Measurements from ENCODE around the gene GNPDA1.

GNPDA1 gene

DNA sequence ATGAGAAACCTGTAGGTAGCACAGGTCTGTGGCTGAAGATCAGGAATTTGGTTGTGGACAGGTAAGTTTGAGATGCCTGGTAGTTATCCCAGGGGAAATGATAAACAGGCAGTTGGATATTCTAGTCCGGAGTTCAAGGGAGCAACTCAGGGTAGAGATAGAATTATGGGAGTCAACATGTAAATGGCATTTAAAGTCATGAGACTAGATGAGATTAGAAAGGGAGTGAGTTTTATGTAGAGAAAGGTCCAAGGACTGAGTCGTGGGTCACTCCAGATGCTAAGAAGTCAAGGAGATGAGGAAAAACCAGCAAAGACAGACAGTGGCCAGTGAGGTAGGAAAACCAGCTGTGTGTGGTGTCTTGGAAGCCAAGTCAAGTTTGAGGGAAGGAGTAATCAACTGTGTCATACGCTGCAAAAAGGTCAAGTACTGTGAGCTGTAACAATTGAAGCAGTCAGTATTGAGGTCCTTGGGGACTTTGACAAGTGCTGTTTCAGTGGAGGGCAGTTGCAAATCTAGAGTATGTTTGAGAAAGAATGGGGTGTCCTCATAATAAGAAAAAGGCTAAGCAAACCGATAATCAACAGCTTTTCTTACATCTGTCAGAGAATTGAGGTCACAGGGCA lies 18.2 kb downstream of the GNPDA1 start:
- no peak for ATAC-seq (replicated peaks)
- Mint-ChIP-seq H3K27me3 (no peaks in the 10 kb centered on the region), H3K36me3 (peaks cover 40 to 60% of the 10 kb centered on the region in 2 donors), H3K27ac (no peak overlapping the region), H3K4me1 (peaks cover 9 to 14% of the 10 kb centered on the region in 2 donors), H3K9me3 (no peaks in the 10 kb centered on the region), H3K4me3 (no peak overlapping the region)
- no peak for DNase-seq

DNA sequence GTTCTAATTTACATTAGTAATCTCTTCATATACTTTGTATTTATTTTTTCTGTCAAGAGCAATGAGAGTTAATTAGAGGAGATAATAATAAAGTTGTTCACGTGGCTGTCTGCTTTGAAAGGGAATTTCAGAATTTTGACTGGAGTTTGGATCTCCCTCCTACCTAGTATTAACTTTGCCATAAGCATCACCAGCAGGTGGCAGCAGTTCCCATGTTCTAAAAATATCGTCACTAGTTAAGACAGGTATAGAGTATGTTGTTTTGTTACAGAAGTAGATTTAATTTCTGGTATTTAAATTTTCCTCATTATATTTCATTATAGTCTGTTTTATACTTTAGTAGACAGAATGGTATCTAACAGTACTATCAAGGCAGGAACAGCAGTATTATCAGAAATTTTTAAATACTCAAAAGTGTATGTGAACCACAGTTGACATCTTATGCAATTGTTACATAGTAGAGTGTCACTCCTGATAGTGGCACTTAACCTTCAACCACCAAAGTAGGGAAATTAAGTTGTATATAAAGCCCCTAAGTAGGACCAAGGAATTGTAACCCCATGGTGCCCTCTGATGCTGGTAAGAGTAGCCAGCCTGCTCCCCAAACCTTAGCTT lies 20.4 kb downstream of the GNPDA1 start:
- DNase-seq (peak; percentile 35), ATAC-seq (replicated peaks) (peak; percentile 65 to 68)
- H3K4me1 Mint-ChIP-seq, result peaks cover 9 to 14% of the 10 kb centered on the region in 2 donors
- peaks cover 32 to 47% of the 10 kb centered on the region in 2 donors for H3K36me3 Mint-ChIP-seq
- no peaks in the 10 kb centered on the region for H3K27me3 Mint-ChIP-seq
- H3K9me3 Mint-ChIP-seq, result no peaks in the 10 kb centered on the region
- no peak overlapping the region for H3K27ac Mint-ChIP-seq
- no peak overlapping the region for H3K4me3 Mint-ChIP-seq

DNA sequence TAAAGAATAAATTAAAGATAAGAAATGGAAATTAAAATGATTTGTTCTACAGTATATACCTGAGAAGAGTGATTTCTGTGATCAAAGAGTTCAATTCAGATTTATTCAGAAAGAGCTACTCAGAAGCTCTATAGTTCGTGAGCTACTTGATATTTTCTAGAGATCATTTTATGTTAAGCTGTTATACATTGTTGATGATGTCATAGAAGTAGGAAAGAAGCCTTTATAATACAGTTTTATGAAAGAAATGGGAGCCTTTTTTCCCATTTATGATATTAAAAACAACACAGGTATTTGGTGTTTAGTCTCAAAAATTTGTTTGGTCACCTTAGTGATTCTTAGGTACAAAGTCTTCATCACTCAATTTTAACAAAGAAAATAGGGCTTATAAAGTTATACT lies 23.1 kb downstream of the GNPDA1 start:
- Mint-ChIP-seq H3K27me3 (no peaks in the 10 kb centered on the region), H3K4me3 (no peak overlapping the region), H3K4me1 (peaks cover 5 to 11% of the 10 kb centered on the region in 2 donors), H3K9me3 (no peaks in the 10 kb centered on the region), H3K36me3 (peaks cover 36 to 46% of the 10 kb centered on the region in 2 donors), H3K27ac (no peak overlapping the region)
- DNase-seq (no peak), ATAC-seq (replicated peaks) (no peak)

DNA sequence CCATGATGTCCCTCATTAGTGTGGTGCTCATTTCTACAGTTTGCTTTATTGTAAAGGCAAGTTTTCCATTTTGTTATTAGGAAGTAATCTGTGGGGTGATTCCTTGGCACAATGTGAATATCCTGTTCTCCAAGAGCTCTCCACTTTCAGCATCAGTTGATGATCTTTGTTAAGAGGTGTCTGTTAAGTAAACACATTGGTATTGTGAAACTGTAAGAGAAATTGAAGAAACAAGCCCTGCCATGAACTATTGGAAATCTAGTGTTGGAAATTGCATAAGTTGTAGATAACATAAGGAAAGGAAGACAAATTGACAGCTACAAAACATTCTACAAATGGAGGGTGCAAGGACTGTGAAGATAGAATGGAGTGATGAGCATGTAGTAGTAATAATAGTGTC lies 26.8 kb downstream of the GNPDA1 start:
- H3K9me3 Mint-ChIP-seq, result no peaks in the 10 kb centered on the region
- no peaks in the 10 kb centered on the region for H3K27me3 Mint-ChIP-seq
- no peak overlapping the region for H3K4me3 Mint-ChIP-seq
- peak overlapping the region; percentile 11 for H3K27ac Mint-ChIP-seq
- ATAC-seq (replicated peaks), result no peak
- H3K36me3 Mint-ChIP-seq, result peaks cover 34 to 37% of the 10 kb centered on the region in 2 donors
- no peak for DNase-seq
- H3K4me1 Mint-ChIP-seq, result no peaks in the 10 kb centered on the region

DNA sequence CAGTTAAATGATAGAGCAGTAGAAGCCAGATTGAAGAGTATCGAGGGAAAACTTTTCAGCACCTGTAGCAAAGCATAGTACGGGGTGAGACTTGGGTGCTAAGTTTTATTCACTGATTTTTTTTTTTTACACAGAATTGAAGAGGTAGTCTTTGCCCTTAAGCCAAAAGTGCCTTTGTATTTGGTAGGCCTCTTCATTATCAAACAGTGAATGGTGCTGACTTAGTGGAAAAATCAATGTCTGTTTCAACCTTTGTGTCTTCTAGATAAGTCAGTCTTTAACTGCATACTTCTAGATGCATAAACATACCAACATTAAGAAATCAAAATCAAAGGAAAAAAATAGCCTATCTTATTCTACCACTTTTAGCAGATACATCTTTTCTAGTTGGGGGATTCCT lies 30.2 kb downstream of the GNPDA1 start:
- H3K27me3 Mint-ChIP-seq, result no peaks in the 10 kb centered on the region
- no peaks in the 10 kb centered on the region for H3K4me1 Mint-ChIP-seq
- ATAC-seq (replicated peaks) (no peak), DNase-seq (no peak)
- H3K9me3 Mint-ChIP-seq, result no peaks in the 10 kb centered on the region
- H3K27ac Mint-ChIP-seq, result no peak overlapping the region
- H3K36me3 Mint-ChIP-seq, result peaks cover 44 to 55% of the 10 kb centered on the region in 2 donors
- H3K4me3 Mint-ChIP-seq, result no peak overlapping the region

DNA sequence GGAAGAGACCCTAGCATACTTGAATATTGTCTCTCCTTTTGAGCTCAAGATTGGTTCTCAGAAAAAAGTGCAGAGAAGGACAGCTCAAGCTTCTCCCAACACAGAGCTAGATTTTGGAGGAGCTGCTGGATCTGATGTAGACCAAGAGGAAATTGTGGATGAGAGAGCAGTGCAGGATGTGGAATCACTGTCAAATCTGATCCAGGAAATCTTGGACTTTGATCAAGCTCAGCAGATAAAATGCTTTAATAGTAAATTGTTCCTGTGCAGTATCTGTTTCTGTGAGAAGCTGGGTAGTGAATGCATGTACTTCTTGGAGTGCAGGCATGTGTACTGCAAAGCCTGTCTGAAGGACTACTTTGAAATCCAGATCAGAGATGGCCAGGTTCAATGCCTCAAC lies 34.4 kb downstream of the GNPDA1 start:
- DNase-seq (no peak), ATAC-seq (replicated peaks) (no peak)
- Mint-ChIP-seq H3K27me3 (no peaks in the 10 kb centered on the region), H3K27ac (no peak overlapping the region), H3K36me3 (peaks cover 34 to 58% of the 10 kb centered on the region in 2 donors), H3K4me3 (no peak overlapping the region), H3K9me3 (no peaks in the 10 kb centered on the region), H3K4me1 (peaks cover 0 to 2% of the 10 kb centered on the region in 2 donors)

DNA sequence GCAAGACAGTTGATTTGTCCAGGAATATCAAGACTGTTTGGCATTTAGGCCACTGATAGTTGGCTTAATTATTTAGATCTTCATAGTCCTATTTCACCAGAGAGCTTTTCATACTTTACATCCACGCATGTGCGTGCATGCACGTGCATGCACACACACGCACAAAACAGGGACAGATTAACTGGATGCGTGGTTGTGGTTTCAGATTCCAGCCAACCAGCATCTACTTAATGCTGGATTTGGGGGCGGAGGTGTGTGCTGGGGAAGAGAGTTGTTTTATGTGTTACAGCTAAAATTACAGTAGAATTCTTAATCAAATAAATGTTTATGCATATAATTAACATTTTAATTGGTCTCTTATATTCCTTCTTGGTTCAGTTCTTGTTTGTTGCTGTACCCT lies 36.7 kb downstream of the GNPDA1 start:
- no peak for DNase-seq
- Mint-ChIP-seq H3K4me1 (peaks cover 2 to 6% of the 10 kb centered on the region in 2 donors), H3K9me3 (no peaks in the 10 kb centered on the region), H3K36me3 (peaks cover 28 to 44% of the 10 kb centered on the region in 2 donors), H3K27ac (no peak overlapping the region), H3K4me3 (no peak overlapping the region), H3K27me3 (no peaks in the 10 kb centered on the region)
- ATAC-seq (replicated peaks), result no peak

DNA sequence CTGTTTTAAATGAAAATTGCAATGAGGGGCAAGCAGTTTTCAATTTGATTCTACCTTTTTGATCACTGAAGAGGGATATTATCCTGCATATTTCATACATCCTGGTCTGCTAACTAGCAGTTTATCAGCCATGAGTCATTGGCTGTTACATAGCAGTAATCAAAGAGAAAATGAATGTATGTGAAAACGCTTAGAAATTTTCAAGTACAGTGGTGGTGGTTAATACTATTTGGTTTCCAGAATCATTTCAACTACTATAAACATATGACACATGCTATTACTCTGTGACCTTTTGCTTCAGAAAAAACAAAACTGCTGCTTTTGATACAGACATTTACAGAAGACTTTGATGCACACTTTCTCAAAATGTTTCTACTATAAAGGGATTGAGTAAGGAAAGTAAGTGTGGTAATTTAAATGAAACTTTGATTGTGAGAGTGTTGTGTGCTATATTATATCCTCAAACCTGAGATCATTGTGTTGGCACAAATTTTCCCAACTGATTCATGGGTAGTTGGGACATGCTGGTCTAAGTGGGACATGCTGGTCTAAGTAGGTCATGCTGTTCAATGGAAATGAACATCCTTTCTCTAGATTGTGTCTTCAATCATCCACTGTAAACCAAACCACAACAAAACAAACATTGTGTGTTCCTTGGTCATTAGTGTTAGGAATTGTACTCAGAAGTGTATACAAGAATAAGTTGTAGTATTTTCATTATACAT lies 38.8 kb downstream of the GNPDA1 start:
- no peaks in the 10 kb centered on the region for H3K9me3 Mint-ChIP-seq
- no peak for DNase-seq
- H3K27ac Mint-ChIP-seq, result no peak overlapping the region
- H3K4me3 Mint-ChIP-seq, result no peak overlapping the region
- H3K4me1 Mint-ChIP-seq, result peaks cover 11 to 21% of the 10 kb centered on the region in 2 donors
- H3K27me3 Mint-ChIP-seq, result no peaks in the 10 kb centered on the region
- peaks cover 18 to 33% of the 10 kb centered on the region in 2 donors for H3K36me3 Mint-ChIP-seq
- no peak for ATAC-seq (replicated peaks)

DNA sequence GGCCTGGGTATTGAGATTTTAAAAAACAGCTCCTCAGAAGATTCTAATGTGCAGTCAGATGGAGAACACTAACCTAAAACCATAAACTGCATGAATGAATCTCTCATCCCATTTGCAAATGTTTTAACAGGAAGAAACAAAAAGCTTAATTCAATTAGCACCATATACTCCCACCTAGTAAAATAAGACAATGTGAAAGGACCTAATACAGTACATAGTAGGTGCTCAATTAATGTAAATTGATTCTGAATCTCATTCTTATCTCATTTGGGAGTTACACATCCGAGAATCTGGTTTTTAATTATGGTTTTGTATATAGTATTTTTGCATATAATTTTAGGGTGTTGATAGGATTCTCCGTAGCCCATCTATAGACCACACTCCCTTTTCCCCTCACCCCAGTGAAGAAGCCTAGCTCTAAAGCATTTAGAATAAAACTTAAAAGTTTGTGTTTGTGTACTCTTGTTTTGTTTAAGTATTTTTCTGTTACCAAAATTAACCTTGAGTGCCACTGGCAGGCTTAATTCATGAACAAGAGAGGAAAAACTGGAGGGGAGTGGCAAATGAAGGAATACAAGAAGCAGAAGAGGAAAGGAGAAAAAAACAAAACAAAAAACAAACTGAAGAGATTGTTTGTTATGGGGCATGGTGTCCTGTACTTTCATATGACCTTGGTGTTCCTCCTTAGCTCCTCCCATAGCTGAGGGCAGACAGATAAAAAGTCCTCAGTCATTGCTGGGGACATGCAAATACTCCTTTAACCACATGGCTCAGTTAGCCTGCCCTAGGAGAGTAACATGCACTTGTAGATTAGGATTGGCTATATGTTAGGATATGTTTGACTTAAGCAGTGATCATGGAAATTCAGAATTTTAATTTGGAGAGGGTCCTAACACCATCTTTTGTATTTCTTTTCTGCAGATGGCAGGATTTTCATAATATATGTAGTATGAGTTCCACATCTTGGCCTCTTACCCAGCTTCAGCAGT lies 42.8 kb downstream of the GNPDA1 start:
- H3K27ac Mint-ChIP-seq, result peak overlapping the region; percentile 98
- H3K36me3 Mint-ChIP-seq, result peaks cover 2 to 15% of the 10 kb centered on the region in 2 donors
- no peaks in the 10 kb centered on the region for H3K9me3 Mint-ChIP-seq
- peak overlapping the region; percentile 87 to 97 for H3K4me3 Mint-ChIP-seq
- H3K4me1 Mint-ChIP-seq, result peaks cover 24 to 43% of the 10 kb centered on the region in 2 donors
- no peaks in the 10 kb centered on the region for H3K27me3 Mint-ChIP-seq
- ATAC-seq (replicated peaks) (peak; percentile 28 to 33), DNase-seq (no peak)

DNA sequence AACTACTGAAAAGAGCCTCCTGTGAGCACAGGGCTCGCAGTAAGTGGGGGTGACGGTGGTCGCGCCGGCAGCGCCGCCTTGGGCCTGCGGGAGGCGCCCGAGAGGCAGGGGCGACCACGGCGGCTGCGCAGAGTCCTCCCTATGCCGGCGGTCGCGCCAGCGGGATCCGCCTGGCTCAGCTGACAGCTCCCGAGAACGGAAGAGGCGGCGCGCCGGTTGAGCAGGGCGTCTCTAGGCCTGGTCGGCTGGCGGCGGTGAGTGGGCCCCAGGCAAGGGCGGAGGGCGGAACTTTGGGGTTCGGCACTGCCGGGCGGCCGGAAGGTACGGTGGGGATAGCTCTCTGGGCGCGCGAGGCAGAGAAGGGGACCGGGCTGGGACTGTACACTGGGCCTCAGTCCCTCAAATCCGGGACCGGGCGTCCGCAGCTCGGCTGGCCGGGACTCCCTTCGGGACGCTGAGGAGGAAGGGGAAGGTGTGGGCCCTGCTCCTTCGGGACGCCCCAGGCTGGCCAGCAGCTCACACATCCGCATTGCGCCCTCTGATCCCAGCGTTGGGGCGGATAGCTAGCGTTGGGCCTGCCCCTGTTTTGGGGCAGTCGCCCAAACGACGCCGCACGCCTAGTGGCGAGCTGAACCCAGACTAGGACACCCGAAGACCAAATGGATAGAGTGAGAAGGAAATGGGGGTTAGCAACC lies 43.8 kb downstream of the GNPDA1 start, which contains the start of gene RNF14:
Gene RNF14 (plus strand): TSS at position 192 of the 695 bp plus-strand sequence. CDS start 4,484 bp downstream, outside the sequence.
- no peaks in the 10 kb centered on the region for H3K9me3 Mint-ChIP-seq
- no peaks in the 10 kb centered on the region for H3K27me3 Mint-ChIP-seq
- H3K4me3 Mint-ChIP-seq, result peak within 1 kb of the TSS; percentile 87 to 97
- DNase-seq (peak; percentile 94), ATAC-seq (replicated peaks) (peak; percentile 92 to 95)
- peak within 1 kb of the TSS; percentile 98 for H3K27ac Mint-ChIP-seq
- peaks cover 24 to 43% of the 10 kb centered on the region in 2 donors for H3K4me1 Mint-ChIP-seq
- peaks cover 2 to 7% of the 10 kb centered on the region in 2 donors for H3K36me3 Mint-ChIP-seq

DNA sequence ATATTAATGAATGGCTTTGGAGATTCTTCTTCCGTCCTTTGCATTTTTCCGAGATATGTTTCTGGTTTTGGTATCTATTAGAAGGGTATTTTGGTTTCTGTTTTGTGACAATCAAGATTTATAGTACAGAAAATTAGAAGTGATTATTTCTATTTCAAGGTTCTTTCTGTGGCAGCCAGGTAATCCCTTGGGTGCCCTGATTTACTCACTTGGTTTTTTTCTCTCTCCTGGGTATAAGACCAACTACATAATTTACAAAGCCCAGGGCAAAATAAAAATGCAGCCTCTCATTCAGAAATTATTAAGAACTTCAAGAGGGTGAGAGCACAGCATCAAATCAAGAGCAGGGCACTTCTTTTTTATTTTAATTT lies 45.9 kb downstream of the GNPDA1 start:
- H3K9me3 Mint-ChIP-seq, result no peaks in the 10 kb centered on the region

DNA sequence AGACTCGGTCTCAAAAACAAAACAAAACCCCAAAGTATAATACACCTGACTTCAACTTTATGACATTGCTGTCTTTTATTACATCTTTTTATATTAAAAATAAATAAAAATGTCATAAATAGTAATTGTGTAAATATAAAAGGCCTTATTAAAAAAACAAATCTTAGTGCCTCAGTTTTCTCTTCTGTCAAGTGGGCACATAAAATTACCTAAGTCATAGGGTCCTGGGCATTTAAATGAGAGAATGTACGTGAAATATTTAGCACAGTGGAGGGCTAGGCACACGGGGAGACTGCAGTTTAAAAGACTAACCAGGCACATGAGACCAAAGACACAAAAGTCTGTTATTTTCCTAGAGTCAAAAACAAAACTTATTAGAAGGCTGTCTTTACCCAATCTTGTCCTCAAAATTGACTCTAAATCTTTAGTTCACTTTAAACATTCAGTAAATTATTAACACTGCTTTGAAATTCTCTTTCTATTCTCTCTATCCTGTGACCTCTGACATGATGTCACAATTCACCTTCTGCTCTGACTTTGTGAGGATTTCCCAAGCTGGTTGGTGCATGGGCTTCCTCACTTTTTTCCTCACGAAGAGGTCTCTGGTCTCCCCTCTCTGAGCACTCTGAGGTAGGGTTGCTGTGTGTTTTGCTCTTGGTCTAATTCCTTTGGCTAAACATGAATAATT lies 46.4 kb downstream of the GNPDA1 start:
- Mint-ChIP-seq H3K36me3 (peaks cover 0 to 3% of the 10 kb centered on the region in 2 donors), H3K9me3 (no peaks in the 10 kb centered on the region), H3K4me3 (no peak overlapping the region), H3K27ac (peak overlapping the region; percentile 56), H3K27me3 (no peaks in the 10 kb centered on the region), H3K4me1 (peaks cover 24 to 40% of the 10 kb centered on the region in 2 donors)
- DNase-seq, result no peak
- ATAC-seq (replicated peaks), result no peak

More for the DNA sequence above, 45.9 kb downstream of the GNPDA1 start:
- H3K4me1 Mint-ChIP-seq, result peaks cover 24 to 43% of the 10 kb centered on the region in 2 donors
- no peaks in the 10 kb centered on the region for H3K27me3 Mint-ChIP-seq
- peak overlapping the region; percentile 56 for H3K27ac Mint-ChIP-seq
- H3K4me3 Mint-ChIP-seq, result no peak overlapping the region
- DNase-seq, result no peak
- ATAC-seq (replicated peaks), result no peak
- peaks cover 0 to 4% of the 10 kb centered on the region in 2 donors for H3K36me3 Mint-ChIP-seq

DNA sequence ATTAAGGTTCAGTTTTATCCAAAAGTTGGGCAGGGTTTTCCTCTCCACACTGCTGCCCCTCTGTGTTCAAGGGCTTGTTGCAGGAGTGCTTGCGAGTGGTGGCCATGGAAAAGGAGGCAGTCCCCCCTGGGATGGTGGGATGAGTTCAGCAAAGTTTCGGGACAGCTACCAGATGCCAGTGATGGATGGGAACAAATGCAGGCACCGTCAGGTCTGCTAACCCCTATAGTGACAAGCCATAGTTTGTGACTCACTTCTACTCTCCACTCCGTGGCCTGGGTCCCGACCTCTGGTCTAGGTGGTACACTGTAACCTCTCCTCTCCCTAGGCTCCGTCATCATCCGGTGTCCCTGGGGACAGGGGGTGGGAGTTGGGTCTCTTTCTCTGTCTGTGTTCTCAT lies 47.8 kb downstream of the GNPDA1 start:
- no peaks in the 10 kb centered on the region for H3K9me3 Mint-ChIP-seq
- H3K27ac Mint-ChIP-seq, result no peak overlapping the region
- H3K27me3 Mint-ChIP-seq, result no peaks in the 10 kb centered on the region
- no peak overlapping the region for H3K4me3 Mint-ChIP-seq
- DNase-seq (no peak), ATAC-seq (replicated peaks) (no peak)
- H3K4me1 Mint-ChIP-seq, result peaks cover 26 to 45% of the 10 kb centered on the region in 2 donors
- peaks cover 0 to 3% of the 10 kb centered on the region in 2 donors for H3K36me3 Mint-ChIP-seq

All from stimulated activated naive B cell treated with anti-CD40 and anti-IgM and Interleukin-4, amounts not matched to agents 10 μg/mL and 1 μg/mL and 100 μg/mL, for 72 hours (primary cell).